OCI-LY7 (cell line): ENCODE data around the gene FAM204A. TPM values are rescaled to one million over a fixed set of nuclear protein-coding genes. Genes with fewer than 3 reads are reported as not detected.

Source experiments
- BruUV-seq: library from RNA; stranded (reverse); fragments of 400-500 nt; replicated peaks from 2 replicates; lab custom pipeline; 2021; lab: Mats Ljungman, UMichigan
- CTCF ChIA-PET: fragments of 300-600 bp; sonication (Branson Sonifier 250); formaldehyde crosslinking; loops from one replicate; lab custom pipeline; 2022; ENCODE audit warnings: antibody characterized with exemption; ENCODE audit not compliant: unreplicated experiment; lab: Charles Lee
- POLR2A ChIA-PET: fragments of 300-600 bp; sonication (Branson Sonifier 250); formaldehyde crosslinking; loops from one replicate; lab custom pipeline; 2022; ENCODE audit warnings: antibody characterized with exemption; lab: Charles Lee
- DNase-seq: peaks from one replicate; pipeline ENCODE4 v3.0.0-alpha.2; 2015; ENCODE audit warnings: low spot score
- H2AFZ ChIP-seq: fragments of 200-600 bp; sonication (generic), shearing (Covaris generic); 2 replicates; pipeline ENCODE4 v1.6.1; 2014; ENCODE audit warnings: mild to moderate bottlenecking, antibody characterized with exemption, low read length, moderate library complexity
- H3K27ac ChIP-seq: fragments of 200-600 bp; sonication (generic); 2 replicates; pipeline ENCODE4 v1.5.1; 2014; ENCODE audit warnings: mixed run types, low read depth, mild to moderate bottlenecking, moderate library complexity, low read length, inconsistent platforms; ENCODE audit not compliant: poor library complexity, severe bottlenecking
- H3K36me3 ChIP-seq: fragments of 200-600 bp; sonication (generic); 2 replicates; pipeline ENCODE4 v1.6.1; 2014; ENCODE audit warnings: mild to moderate bottlenecking, antibody characterized with exemption, low read length, moderate library complexity, mixed read lengths; ENCODE audit not compliant: insufficient read depth
- H3K4me1 ChIP-seq: fragments of 200-600 bp; sonication (generic); 2 replicates; pipeline ENCODE4 v1.5.1; 2014; ENCODE audit warnings: mild to moderate bottlenecking, low read length; ENCODE audit not compliant: insufficient read depth, poor library complexity, severe bottlenecking
- H3K4me2 ChIP-seq: fragments of 200-600 bp; sonication (generic); 2 replicates; pipeline ENCODE4 v1.6.1; 2014; ENCODE audit warnings: mild to moderate bottlenecking, low read length
- H3K4me3 ChIP-seq: fragments of 200-600 bp; sonication (generic); 2 replicates; pipeline ENCODE4 v1.5.1; 2014; ENCODE audit warnings: mild to moderate bottlenecking, low read depth, low read length; ENCODE audit not compliant: poor library complexity, severe bottlenecking
- H3K79me2 ChIP-seq: fragments of 200-600 bp; sonication (generic); 2 replicates; pipeline ENCODE4 v1.6.1; 2016; ENCODE audit warnings: low read depth, mild to moderate bottlenecking, low read length, moderate library complexity, mixed read lengths; ENCODE audit not compliant: insufficient read depth
- H3K9me2 ChIP-seq: fragments of 200-600 bp; sonication (generic); 2 replicates; pipeline ENCODE4 v1.6.1; 2016; ENCODE audit warnings: mild to moderate bottlenecking, low read length, mixed read lengths; ENCODE audit not compliant: insufficient read depth
- H3K9me3 ChIP-seq: fragments of 200-600 bp; sonication (generic); 2 replicates; pipeline ENCODE4 v1.6.1; 2014; ENCODE audit warnings: mild to moderate bottlenecking, mixed run types, low read length, mixed read lengths
- H4K20me1 ChIP-seq: fragments of 200-600 bp; sonication (generic); 2 replicates; pipeline ENCODE4 v1.6.1; 2014; ENCODE audit warnings: mild to moderate bottlenecking, antibody characterized with exemption, low read length, moderate library complexity, mixed read lengths; ENCODE audit not compliant: insufficient read depth
- CTCF ChIP-seq: fragments of 200-600 bp; sonication (generic); conservative IDR thresholded peaks from 2 replicates; pipeline ENCODE4 v1.5.1; 2014; ENCODE audit warnings: mild to moderate bottlenecking, antibody characterized with exemption, low read length, moderate library complexity, mixed read lengths
- EZH2phosphoT487 ChIP-seq: fragments of 200-600 bp; sonication (generic); IDR thresholded peaks from 2 replicates; pipeline ENCODE4 v1.6.1; 2018; ENCODE audit warnings: low read depth, borderline replicate concordance, mild to moderate bottlenecking, mixed run types, antibody characterized with exemption, low read length, moderate library complexity, mixed read lengths
- intact Hi-C: fragments of 100-400 bp; cut with micrococcal nuclease; formaldehyde crosslinking; loops from one replicate; pipeline ENCODE4 v1.10.0; 2022; ENCODE audit not compliant: unreplicated experiment
- total RNA-seq, 2 experiments: library from RNA; depleted of rRNA in 1 of 2; stranded (reverse); fragments of >200 nt in 1 of 2; shearing (Covaris generic) in 1 of 2; gene quantifications; 2 replicates each; pipeline ENCODE4 v1.2.3, GENCODE V29; 2014 to 2022

FAM204A gene
- total RNA-seq, 2 experiments from 2014 or later, result 32.4 to 44.9 TPM

- BruUV-seq, result no TSS peak
- Histone ChIP-seq H2AFZ (no peak overlapping the region), H3K4me3 (no peak overlapping the region), H3K4me1 (no peaks in the 10 kb centered on the region), H3K9me2 (no peaks in the 10 kb centered on the region; the same call in 1 of the 2 replicates), H4K20me1 (no peaks in the 10 kb centered on the region), H3K4me2 (no peak overlapping the region), H3K36me3 (peaks cover 45% of the 10 kb centered on the region; the same call in 1 of the 2 replicates), H3K27ac (no peak overlapping the region), H3K79me2 (no peaks in the 10 kb centered on the region), H3K9me3 (no peaks in the 10 kb centered on the region)
- ChIA-PET POLR2A (interaction anchor here (0.6 to 1.1 kb wide), 2 partner anchors 55 to 80 kb away, joined by 3 to 7 read pairs; no protein-coding TSS in a partner anchor), CTCF (no interaction called here)
- DNase-seq, result no peak
- intact Hi-C loops, result no loop called here
- no peak for TF ChIP-seq EZH2phosphoT487
- TF ChIP-seq CTCF, result no peak
Observed at GRCh38 chr10:118305730-118306129, 36.4 kb downstream of the FAM204A start.

- no peak overlapping the region for H3K4me3 ChIP-seq
- no peak overlapping the region for H2AFZ ChIP-seq
- ChIA-PET CTCF (no interaction called here), POLR2A (interaction anchor here (0.5 kb wide), 1 partner anchor 304 kb away, joined by 3 read pairs; no protein-coding TSS in a partner anchor)
- BruUV-seq, result no TSS peak
- no peaks in the 10 kb centered on the region; the same call in 1 of the 2 replicates for H3K9me2 ChIP-seq
- no peak for DNase-seq
- intact Hi-C loops, result no loop called here
- H3K36me3 ChIP-seq, result peaks cover 39% of the 10 kb centered on the region; the same call in 1 of the 2 replicates
- no peaks in the 10 kb centered on the region for H3K9me3 ChIP-seq
- no peaks in the 10 kb centered on the region for H3K4me1 ChIP-seq
- H3K4me2 ChIP-seq, result no peak overlapping the region
- TF ChIP-seq CTCF (no peak), EZH2phosphoT487 (no peak)
- H3K79me2 ChIP-seq, result no peaks in the 10 kb centered on the region
- no peak overlapping the region for H3K27ac ChIP-seq
- H4K20me1 ChIP-seq, result no peaks in the 10 kb centered on the region
Observed at GRCh38 chr10:118304521-118304920, 37.6 kb downstream of the FAM204A start.

- no TSS peak for BruUV-seq
- no peak for DNase-seq
- TF ChIP-seq CTCF (no peak), EZH2phosphoT487 (no peak)
- intact Hi-C loops, result no loop called here
- Histone ChIP-seq H4K20me1 (no peaks in the 10 kb centered on the region), H3K4me2 (no peak overlapping the region), H3K4me1 (no peaks in the 10 kb centered on the region), H2AFZ (no peak overlapping the region), H3K36me3 (peaks cover 10% of the 10 kb centered on the region; the same call in 1 of the 2 replicates), H3K9me2 (no peaks in the 10 kb centered on the region), H3K27ac (no peak overlapping the region), H3K79me2 (no peaks in the 10 kb centered on the region), H3K4me3 (no peak overlapping the region), H3K9me3 (no peaks in the 10 kb centered on the region)
- CTCF ChIA-PET, result no interaction called here
- POLR2A ChIA-PET, result no interaction called here
Observed at GRCh38 chr10:118301211-118301610, 40.9 kb downstream of the FAM204A start.
